Loucy (cell line): ENCODE measurements around the gene ATP6V0D1.

Experiments used
- H2AFZ ChIP-seq: fragments of 200-600 bp; sonication (generic); 2 replicates; pipeline ENCODE4 v1.6.0; 2016; ENCODE audit warnings: antibody characterized with exemption, mild to moderate bottlenecking, low read length, moderate library complexity
- H3F3A ChIP-seq: fragments of 200-600 bp; 2 replicates; pipeline ENCODE4 v1.6.0; 2016; ENCODE audit warnings: antibody characterized with exemption, low read depth, mild to moderate bottlenecking
- H3K27me3 ChIP-seq: fragments of 200-600 bp; sonication (generic); 2 replicates; pipeline ENCODE4 v1.6.1; 2014; ENCODE audit warnings: low read length, mild to moderate bottlenecking; ENCODE audit not compliant: insufficient read depth, poor library complexity, severe bottlenecking
- H3K36me3 ChIP-seq: fragments of 200-600 bp; sonication (generic); 2 replicates; pipeline ENCODE4 v1.6.1; 2016; ENCODE audit warnings: low read length; ENCODE audit not compliant: insufficient read depth
- H3K4me1 ChIP-seq: fragments of 200-600 bp; sonication (generic); 2 replicates; pipeline ENCODE4 v1.5.1; 2014; ENCODE audit warnings: low read length, mild to moderate bottlenecking; ENCODE audit not compliant: insufficient read depth, poor library complexity, severe bottlenecking
- H3K4me2 ChIP-seq: fragments of 200-600 bp; sonication (generic); 2 replicates; pipeline ENCODE4 v1.6.0; 2014; ENCODE audit warnings: antibody characterized with exemption, low read length, low read depth, mild to moderate bottlenecking; ENCODE audit not compliant: poor library complexity, severe bottlenecking
- H3K4me3 ChIP-seq: fragments of 200-600 bp; sonication (generic); 2 replicates; pipeline ENCODE4 v1.5.1; 2014; ENCODE audit warnings: low read length, mild to moderate bottlenecking, mixed read lengths; ENCODE audit not compliant: poor library complexity, severe bottlenecking
- H3K79me2 ChIP-seq: fragments of 200-600 bp; sonication (generic); 2 replicates; pipeline ENCODE4 v1.6.1; 2014; ENCODE audit warnings: low read length; ENCODE audit not compliant: insufficient read depth
- H3K9ac ChIP-seq: fragments of 200-600 bp; sonication (generic); 2 replicates; pipeline ENCODE4 v1.6.0; 2014; ENCODE audit warnings: mild to moderate bottlenecking, low read depth, low read length, moderate library complexity; ENCODE audit not compliant: poor library complexity, severe bottlenecking
- H3K9me2 ChIP-seq: fragments of 200-600 bp; sonication (generic); replicated peaks from 2 replicates; pipeline ENCODE4 v1.6.1; 2016; ENCODE audit warnings: low read depth, low read length, mixed read lengths
- H3K9me3 ChIP-seq: fragments of 200-600 bp; sonication (generic); 2 replicates; pipeline ENCODE4 v1.6.1; 2014; ENCODE audit warnings: mild to moderate bottlenecking, antibody characterized with exemption, low read length, low read depth; ENCODE audit not compliant: insufficient read depth
- H4K20me1 ChIP-seq: fragments of 200-600 bp; sonication (generic); 2 replicates; pipeline ENCODE4 v1.6.0; 2014; ENCODE audit warnings: antibody characterized with exemption, low read length, mild to moderate bottlenecking; ENCODE audit not compliant: insufficient read depth, poor library complexity, severe bottlenecking
- EZH2phosphoT487 ChIP-seq: fragments of 200-600 bp; IDR thresholded peaks from 2 replicates; pipeline ENCODE4 v1.6.1; 2018; ENCODE audit warnings: antibody characterized with exemption, mild to moderate bottlenecking, moderate library complexity, borderline replicate concordance
- TF ChIP-seq, protein P1 (sequence below): fragments of 200-600 bp; sonication (generic); conservative IDR thresholded peaks from 2 replicates; pipeline ENCODE4 v1.5.1; 2014; ENCODE audit warnings: mild to moderate bottlenecking, antibody characterized with exemption, low read length

ATP6V0D1 gene

DNA sequence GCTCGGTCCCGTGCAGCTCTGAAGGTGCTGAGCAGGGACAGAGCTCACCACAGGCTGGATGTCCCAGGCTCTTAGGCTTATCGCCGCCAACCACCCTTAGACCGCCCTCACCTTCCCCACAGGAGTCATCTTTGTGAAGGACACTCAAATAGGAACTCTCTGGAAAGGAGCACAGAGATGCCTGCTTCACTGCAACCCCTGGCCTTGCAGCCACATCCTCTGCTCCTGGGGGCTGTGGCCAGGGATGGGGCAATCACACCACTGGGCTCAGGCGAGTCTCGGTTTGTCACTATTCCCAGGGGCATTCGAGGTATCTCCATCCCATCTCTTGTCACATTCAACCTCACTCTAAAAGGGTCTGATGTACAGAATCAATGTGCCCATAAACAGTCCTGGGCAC, 75.6 kb downstream of the ATP6V0D1 start:
- H3F3A ChIP-seq: no peaks in the 10 kb centered on the region
- H3K9ac ChIP-seq: no peak overlapping the region
- H3K4me1 ChIP-seq: peaks cover 9% of the 10 kb centered on the region
- no peaks in the 10 kb centered on the region for H3K9me2 ChIP-seq
- H3K27me3 ChIP-seq: no peaks in the 10 kb centered on the region
- no peaks in the 10 kb centered on the region for H3K9me3 ChIP-seq
- no peaks in the 10 kb centered on the region for H3K36me3 ChIP-seq
- H3K79me2 ChIP-seq: no peaks in the 10 kb centered on the region
- no peak overlapping the region for H3K4me2 ChIP-seq
- no peaks in the 10 kb centered on the region for H4K20me1 ChIP-seq
- H3K4me3 ChIP-seq: no peak overlapping the region
- TF ChIP-seq, protein P1, sequence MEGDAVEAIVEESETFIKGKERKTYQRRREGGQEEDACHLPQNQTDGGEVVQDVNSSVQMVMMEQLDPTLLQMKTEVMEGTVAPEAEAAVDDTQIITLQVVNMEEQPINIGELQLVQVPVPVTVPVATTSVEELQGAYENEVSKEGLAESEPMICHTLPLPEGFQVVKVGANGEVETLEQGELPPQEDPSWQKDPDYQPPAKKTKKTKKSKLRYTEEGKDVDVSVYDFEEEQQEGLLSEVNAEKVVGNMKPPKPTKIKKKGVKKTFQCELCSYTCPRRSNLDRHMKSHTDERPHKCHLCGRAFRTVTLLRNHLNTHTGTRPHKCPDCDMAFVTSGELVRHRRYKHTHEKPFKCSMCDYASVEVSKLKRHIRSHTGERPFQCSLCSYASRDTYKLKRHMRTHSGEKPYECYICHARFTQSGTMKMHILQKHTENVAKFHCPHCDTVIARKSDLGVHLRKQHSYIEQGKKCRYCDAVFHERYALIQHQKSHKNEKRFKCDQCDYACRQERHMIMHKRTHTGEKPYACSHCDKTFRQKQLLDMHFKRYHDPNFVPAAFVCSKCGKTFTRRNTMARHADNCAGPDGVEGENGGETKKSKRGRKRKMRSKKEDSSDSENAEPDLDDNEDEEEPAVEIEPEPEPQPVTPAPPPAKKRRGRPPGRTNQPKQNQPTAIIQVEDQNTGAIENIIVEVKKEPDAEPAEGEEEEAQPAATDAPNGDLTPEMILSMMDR: no peak
- no peak overlapping the region for H2AFZ ChIP-seq

DNA sequence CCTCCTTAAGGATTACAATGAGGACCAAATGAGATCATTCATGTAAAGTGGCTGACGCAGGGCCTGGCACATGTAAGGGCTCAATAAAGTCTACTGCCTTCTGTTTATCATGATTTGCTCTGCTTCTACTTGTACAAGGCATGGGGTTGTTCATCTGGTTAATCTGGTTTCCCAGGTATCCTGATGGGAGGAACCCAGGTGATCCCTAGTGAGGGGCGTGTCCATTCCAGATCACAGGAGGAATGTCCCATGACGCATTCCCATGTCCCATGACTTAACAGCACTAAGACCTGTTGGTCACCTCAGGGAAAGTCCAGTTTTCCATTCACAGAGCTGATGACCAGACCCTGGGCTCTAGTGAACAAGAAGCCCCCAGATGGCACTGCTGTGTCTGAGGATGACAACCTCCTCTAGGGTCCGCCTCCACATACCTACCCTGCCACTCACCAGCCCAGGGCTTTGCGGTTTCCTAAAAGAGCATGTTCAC, 76.2 kb downstream of the ATP6V0D1 start:
- Histone ChIP-seq H3K79me2 (no peaks in the 10 kb centered on the region), H4K20me1 (no peaks in the 10 kb centered on the region), H3K4me1 (peaks cover 9% of the 10 kb centered on the region), H3F3A (no peaks in the 10 kb centered on the region), H3K4me3 (no peak overlapping the region), H3K9me3 (no peaks in the 10 kb centered on the region), H3K9me2 (no peaks in the 10 kb centered on the region), H3K9ac (no peak overlapping the region), H3K36me3 (no peaks in the 10 kb centered on the region), H2AFZ (peak overlapping the region; percentile 33), H3K27me3 (no peaks in the 10 kb centered on the region), H3K4me2 (no peak overlapping the region)
- TF ChIP-seq, protein P1: no peak
- TF ChIP-seq EZH2phosphoT487: no peak

DNA sequence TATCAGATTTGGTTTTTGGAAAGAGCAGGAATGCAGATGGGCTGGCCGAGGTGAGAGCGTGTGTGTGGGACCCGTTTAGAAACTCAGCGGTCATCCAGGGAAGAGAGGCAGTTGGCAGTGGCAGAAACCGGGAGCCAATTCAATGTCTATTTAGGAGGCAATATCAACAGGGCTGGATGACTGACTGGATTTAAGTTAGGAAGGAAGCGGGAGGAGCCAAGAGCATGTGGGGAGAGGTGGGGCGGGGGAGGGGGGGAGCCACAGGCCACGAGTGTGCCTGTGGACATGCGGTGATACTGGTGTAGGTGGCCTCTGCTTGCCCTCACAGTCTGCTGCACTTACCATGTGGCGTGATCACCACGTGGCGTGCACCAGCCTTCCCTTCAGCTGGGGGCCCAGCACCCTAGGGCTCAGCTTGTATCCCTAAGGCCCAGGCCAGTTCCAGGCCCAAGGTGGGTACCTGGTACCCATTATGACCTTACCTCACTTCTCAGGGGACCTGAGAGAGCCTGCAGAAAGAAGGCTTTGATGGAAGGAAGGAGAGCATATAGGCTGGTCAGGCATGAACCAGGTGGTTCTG, 76.9 kb downstream of the ATP6V0D1 start:
- Histone ChIP-seq H3K36me3 (no peaks in the 10 kb centered on the region), H3K79me2 (no peaks in the 10 kb centered on the region), H3K9me2 (no peaks in the 10 kb centered on the region), H2AFZ (peak overlapping the region; percentile 33), H3K27me3 (no peaks in the 10 kb centered on the region), H3K9me3 (no peaks in the 10 kb centered on the region), H3K4me1 (peaks cover 9% of the 10 kb centered on the region), H3K4me3 (no peak overlapping the region), H3K9ac (no peak overlapping the region), H3F3A (no peaks in the 10 kb centered on the region), H4K20me1 (no peaks in the 10 kb centered on the region), H3K4me2 (peak overlapping the region; percentile 20)
- TF ChIP-seq, protein P1: no peak
- no peak for TF ChIP-seq EZH2phosphoT487
